Nephron progenitor cell (in vitro differentiated cells): Measurements from ENCODE around the gene LYZL1.
A peak's percentile ranks its signal among the peaks of the same experiment; 100 is the strongest.

ENCODE experiments used
- DNase-seq: peaks from one replicate; pipeline ENCODE4 v3.0.0; 2021
- H3K27ac Mint-ChIP-seq: 2 replicates; pipeline ENCODE4 v1.8.0; 2021; ENCODE audit warnings: mild to moderate bottlenecking, moderate library complexity, mixed read lengths
- H3K27me3 Mint-ChIP-seq: 2 replicates; pipeline ENCODE4 v1.8.0; 2021; ENCODE audit warnings: mild to moderate bottlenecking, low read depth, mixed read lengths; ENCODE audit not compliant: poor library complexity
- H3K36me3 Mint-ChIP-seq: 2 replicates; pipeline ENCODE4 v1.8.0; 2021; ENCODE audit warnings: low read depth, mixed read lengths
- H3K4me1 Mint-ChIP-seq: 2 replicates; pipeline ENCODE4 v1.8.0; 2021; ENCODE audit warnings: mixed read lengths
- H3K4me3 Mint-ChIP-seq: 2 replicates; pipeline ENCODE4 v1.8.0; 2021; ENCODE audit warnings: mild to moderate bottlenecking, moderate library complexity, mixed read lengths
- H3K9me3 Mint-ChIP-seq: 2 replicates; pipeline ENCODE4 v1.8.0; 2021; ENCODE audit warnings: mild to moderate bottlenecking, moderate library complexity, mixed read lengths
- CTCF ChIP-seq: fragments of 200-600 bp; sonication (generic); IDR thresholded peaks from 2 replicates; pipeline ENCODE4 v1.5.0; 2021; ENCODE audit warnings: antibody characterized with exemption

The LYZL1 gene

GRCh38 chr10:29326886-29327745 is 38.2 kb downstream of the LYZL1 start:
- no peak for DNase-seq
- Mint-ChIP-seq H3K27me3 (no peaks in the 10 kb centered on the region), H3K9me3 (no peaks in the 10 kb centered on the region), H3K36me3 (no peaks in the 10 kb centered on the region), H3K4me3 (no peak overlapping the region), H3K27ac (no peak overlapping the region), H3K4me1 (peaks cover 41% of the 10 kb centered on the region)
- TF ChIP-seq CTCF, result no peak

- H3K4me3 Mint-ChIP-seq, result no peak overlapping the region
- no peaks in the 10 kb centered on the region for H3K27me3 Mint-ChIP-seq
- no peaks in the 10 kb centered on the region for H3K9me3 Mint-ChIP-seq
- H3K36me3 Mint-ChIP-seq, result no peaks in the 10 kb centered on the region
- no peak for DNase-seq
- TF ChIP-seq CTCF, result no peak
- no peak overlapping the region for H3K27ac Mint-ChIP-seq
- H3K4me1 Mint-ChIP-seq, result peaks cover 42% of the 10 kb centered on the region
Observed at GRCh38 chr10:29327746-29328102, 38.9 kb downstream of the LYZL1 start.

DNA sequence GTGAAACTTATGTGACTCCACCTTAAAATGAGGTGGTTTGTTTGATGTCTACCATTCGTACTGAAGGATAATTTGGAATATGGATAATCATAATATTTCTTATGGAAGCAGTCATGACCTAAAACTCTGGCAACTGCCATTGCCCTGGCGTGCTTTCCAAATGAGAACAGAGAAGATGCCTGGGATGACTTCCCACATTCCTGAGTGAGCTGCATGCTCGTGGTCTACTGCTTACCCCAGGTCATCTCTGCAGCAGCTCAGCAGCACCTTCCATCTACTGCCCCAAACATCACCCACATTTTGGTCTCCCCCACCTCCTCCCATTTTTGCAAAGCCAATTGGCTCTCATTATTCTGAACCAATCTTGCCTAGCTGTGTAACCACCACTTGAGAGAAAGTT is 40.1 kb downstream of the LYZL1 start:
- Mint-ChIP-seq H3K27me3 (no peaks in the 10 kb centered on the region), H3K4me1 (peaks cover 38% of the 10 kb centered on the region), H3K27ac (no peak overlapping the region), H3K4me3 (no peak overlapping the region), H3K36me3 (no peaks in the 10 kb centered on the region), H3K9me3 (no peaks in the 10 kb centered on the region)
- DNase-seq, result no peak
- TF ChIP-seq CTCF, result no peak

GRCh38 chr10:29329420-29329819 is 40.5 kb downstream of the LYZL1 start:
- TF ChIP-seq CTCF, result no peak
- H3K4me1 Mint-ChIP-seq, result peaks cover 34% of the 10 kb centered on the region
- DNase-seq, result no peak
- H3K27ac Mint-ChIP-seq, result no peak overlapping the region
- no peaks in the 10 kb centered on the region for H3K27me3 Mint-ChIP-seq
- peaks cover 1% of the 10 kb centered on the region for H3K9me3 Mint-ChIP-seq
- H3K36me3 Mint-ChIP-seq, result no peaks in the 10 kb centered on the region
- H3K4me3 Mint-ChIP-seq, result no peak overlapping the region

DNA sequence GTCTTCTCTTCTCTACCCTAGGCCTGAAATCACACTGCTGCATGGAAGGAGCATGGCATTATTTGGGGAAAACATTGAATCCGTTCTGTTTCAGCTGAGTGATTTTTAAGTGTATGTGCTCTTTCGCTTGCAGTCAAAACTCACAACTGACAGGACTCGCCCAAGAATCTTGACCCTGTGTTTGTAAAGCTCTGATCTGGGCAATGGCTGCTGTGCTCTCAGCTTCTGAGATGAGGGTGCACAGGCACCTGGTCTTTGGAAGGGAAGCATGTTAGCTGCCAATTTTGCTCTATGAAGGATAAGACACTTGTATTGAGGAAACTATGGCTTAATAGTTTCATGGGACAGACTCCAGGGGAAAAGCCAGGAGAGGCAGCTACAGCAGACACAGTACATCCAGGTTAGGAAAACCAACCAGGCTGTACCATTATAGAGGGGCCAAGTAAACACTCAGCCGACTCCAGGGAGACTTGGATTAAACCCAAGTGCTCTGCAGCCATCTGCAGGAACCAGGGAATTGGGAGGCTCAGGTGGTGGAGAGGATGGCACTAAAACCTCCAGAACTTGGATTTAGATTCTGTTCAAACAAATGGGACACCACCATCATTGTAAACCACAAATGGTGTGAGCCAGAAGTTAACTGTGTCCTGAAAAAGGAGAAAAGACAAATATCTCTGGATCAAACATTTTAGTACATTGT is 43.3 kb downstream of the LYZL1 start:
- DNase-seq, result no peak
- H3K27me3 Mint-ChIP-seq, result no peaks in the 10 kb centered on the region
- peaks cover 29% of the 10 kb centered on the region for H3K9me3 Mint-ChIP-seq
- H3K27ac Mint-ChIP-seq, result peak overlapping the region; percentile 68
- TF ChIP-seq CTCF, result no peak
- H3K4me1 Mint-ChIP-seq, result peaks cover 31% of the 10 kb centered on the region
- no peak overlapping the region for H3K4me3 Mint-ChIP-seq
- H3K36me3 Mint-ChIP-seq, result peaks cover 3% of the 10 kb centered on the region
